ENCODE results near the gene SAMD13. TPM values are rescaled to one million over a fixed set of nuclear protein-coding genes. Genes with fewer than 3 reads are reported as not detected.

The SAMD13 gene
- total RNA-seq, 2 experiments from 2014 or later = not detected

DNA sequence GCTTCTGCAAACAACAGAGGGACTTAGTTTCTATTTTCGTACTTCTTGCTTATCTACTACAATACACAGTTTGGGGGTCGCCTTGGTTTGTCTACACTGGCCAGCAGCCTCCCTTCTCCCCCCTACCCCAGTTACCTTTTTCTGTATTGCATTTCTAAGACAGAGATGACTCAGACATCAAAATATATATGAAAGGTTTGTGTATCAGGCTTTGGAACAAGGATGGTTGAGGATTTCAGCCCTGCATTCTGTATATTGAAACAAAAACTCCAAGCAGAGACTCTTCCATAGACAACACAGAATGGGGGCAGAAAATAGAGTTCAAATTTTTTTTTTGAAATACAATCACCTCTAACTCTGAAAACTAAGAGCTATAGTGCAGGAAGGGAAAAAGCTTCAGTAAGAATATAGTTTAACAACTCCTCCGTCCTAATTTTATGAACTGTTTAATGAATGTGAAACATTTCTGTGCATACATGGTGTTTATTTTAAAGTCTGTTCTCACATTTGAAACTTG is 1.9 kb downstream of the SAMD13 start:
- Mint-ChIP-seq H3K4me1 (ENCODE audit: low read depth) (peaks cover 43% of the 10 kb centered on the region), H3K9me3 (peaks cover 5% of the 10 kb centered on the region), H3K27ac (peak overlapping the region; percentile 63), H3K27me3 (peaks cover 8% of the 10 kb centered on the region), H3K36me3 (ENCODE audit: low read depth) (no peaks in the 10 kb centered on the region), H3K4me3 (peak overlapping the region; percentile 84)
- TF ChIP-seq, protein P1, sequence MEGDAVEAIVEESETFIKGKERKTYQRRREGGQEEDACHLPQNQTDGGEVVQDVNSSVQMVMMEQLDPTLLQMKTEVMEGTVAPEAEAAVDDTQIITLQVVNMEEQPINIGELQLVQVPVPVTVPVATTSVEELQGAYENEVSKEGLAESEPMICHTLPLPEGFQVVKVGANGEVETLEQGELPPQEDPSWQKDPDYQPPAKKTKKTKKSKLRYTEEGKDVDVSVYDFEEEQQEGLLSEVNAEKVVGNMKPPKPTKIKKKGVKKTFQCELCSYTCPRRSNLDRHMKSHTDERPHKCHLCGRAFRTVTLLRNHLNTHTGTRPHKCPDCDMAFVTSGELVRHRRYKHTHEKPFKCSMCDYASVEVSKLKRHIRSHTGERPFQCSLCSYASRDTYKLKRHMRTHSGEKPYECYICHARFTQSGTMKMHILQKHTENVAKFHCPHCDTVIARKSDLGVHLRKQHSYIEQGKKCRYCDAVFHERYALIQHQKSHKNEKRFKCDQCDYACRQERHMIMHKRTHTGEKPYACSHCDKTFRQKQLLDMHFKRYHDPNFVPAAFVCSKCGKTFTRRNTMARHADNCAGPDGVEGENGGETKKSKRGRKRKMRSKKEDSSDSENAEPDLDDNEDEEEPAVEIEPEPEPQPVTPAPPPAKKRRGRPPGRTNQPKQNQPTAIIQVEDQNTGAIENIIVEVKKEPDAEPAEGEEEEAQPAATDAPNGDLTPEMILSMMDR (IDR thresholded peaks at IDR 0.05) = no peak
- peak overlapping the region; percentile 21 for H3K4me3 ChIP-seq (ENCODE audit: low read length)
- ChIA-PET POLR2A (interaction anchor here (0.7 to 1.5 kb wide), 5 partner anchors 130 to 225 kb away, joined by 3 to 6 read pairs (median 4); partner anchors contain the start of gene PRKACB), CTCF (interaction anchor here (1.1 kb wide), 1 partner anchor 67 kb away, joined by 4 read pairs; no protein-coding TSS in a partner anchor)
- peaks cover 16% of the 10 kb centered on the region for H3K4me1 ChIP-seq (ENCODE audit: insufficient read depth, low read length)
- peaks cover 0 to 3% of the 10 kb centered on the region in 2 experiments for H3K9me3 ChIP-seq (ENCODE audit: control insufficient read depth in 1 of 2, insufficient read depth in 1 of 2, low read length in 2 of 2)
- H3K36me3 ChIP-seq (ENCODE audit: insufficient read depth, low read length) = no peaks in the 10 kb centered on the region
- DNase-seq (peak in 1 of 14 experiments; percentile 3), ATAC-seq (ENCODE audit: poor library complexity) (no peak)
- intact Hi-C loops (cut with DNase I, micrococcal nuclease) = loop anchor here (2.0 to 10.0 kb wide), 3 partner anchors 127 to 156 kb away; no protein-coding TSS in a partner anchor
- peaks cover 0 to 5% of the 10 kb centered on the region in 2 experiments for H3K27me3 ChIP-seq (ENCODE audit: control insufficient read depth in 1 of 2, insufficient read depth in 2 of 2, low read length in 2 of 2)
- H3K27ac ChIP-seq (ENCODE audit: low read depth in 1 of 2, low read length in 2 of 2) = no peak overlapping the region

DNA sequence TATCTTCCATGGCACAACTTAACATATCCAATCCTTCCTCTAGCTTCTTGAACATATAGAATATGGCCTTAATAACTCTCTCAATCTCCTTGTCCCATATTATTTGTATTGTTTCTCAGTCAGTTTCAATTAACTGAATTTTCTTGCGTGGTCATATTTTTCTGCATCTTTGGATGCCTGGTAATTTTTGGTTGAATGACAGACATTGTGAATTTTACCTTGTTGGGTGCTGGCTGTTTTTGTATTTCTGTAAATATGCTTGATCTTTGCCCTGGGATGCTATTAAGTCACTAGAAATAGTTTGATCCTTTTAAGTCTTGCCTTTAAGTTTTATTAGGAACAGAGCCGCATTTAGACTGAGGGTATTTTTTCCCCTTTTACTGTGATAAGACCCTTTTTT is 5.9 kb downstream of the SAMD13 start:
- ChIA-PET POLR2A (no interaction called here), CTCF (no interaction called here)
- TF ChIP-seq, protein P1 (IDR thresholded peaks at IDR 0.05) = no peak
- ATAC-seq (ENCODE audit: poor library complexity) = no peak
- Mint-ChIP-seq H3K36me3 (ENCODE audit: low read depth) (no peaks in the 10 kb centered on the region), H3K4me3 (no peak overlapping the region), H3K27ac (no peak overlapping the region), H3K4me1 (ENCODE audit: low read depth) (peaks cover 13% of the 10 kb centered on the region), H3K27me3 (peaks cover 4% of the 10 kb centered on the region), H3K9me3 (peaks cover 5% of the 10 kb centered on the region)
- no peaks in the 10 kb centered on the region for H3K27me3 ChIP-seq (ENCODE audit: control insufficient read depth in 1 of 2, insufficient read depth in 2 of 2, low read length in 2 of 2)
- H3K27ac ChIP-seq (ENCODE audit: low read depth in 1 of 2, low read length in 2 of 2) = no peak overlapping the region
- H3K4me1 ChIP-seq (ENCODE audit: insufficient read depth, low read length) = peaks cover 5% of the 10 kb centered on the region
- no peak overlapping the region for H3K4me3 ChIP-seq (ENCODE audit: low read length)
- DNase-seq = no peak
- H3K9me3 ChIP-seq (ENCODE audit: control insufficient read depth in 1 of 2, insufficient read depth in 1 of 2, low read length in 2 of 2) = peaks cover 0 to 3% of the 10 kb centered on the region in 2 experiments
- intact Hi-C loops (cut with DNase I, micrococcal nuclease) = loop anchor here in 1 of 2 experiments (10.0 kb wide), 1 partner anchor 127 kb away; no protein-coding TSS in a partner anchor
- no peaks in the 10 kb centered on the region for H3K36me3 ChIP-seq (ENCODE audit: insufficient read depth, low read length)

DNA sequence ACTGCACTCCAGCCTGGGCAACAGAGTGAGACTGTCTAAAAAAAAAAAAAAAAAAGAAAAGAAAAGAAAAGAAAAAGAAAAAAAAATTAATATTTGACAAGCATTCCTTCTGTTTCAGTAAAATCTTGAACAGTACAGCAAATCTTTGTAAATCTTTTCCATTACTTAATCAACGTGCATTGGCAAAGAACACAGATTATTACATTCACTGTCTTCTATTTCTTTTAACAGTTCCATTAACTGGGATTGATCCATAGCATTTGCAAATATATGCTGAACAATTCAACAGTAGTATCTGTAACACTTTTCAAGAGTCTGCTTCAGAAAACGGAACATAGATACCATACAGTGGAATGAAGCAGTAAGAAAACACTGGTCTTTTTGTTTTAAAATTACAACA is 9.8 kb downstream of the SAMD13 start:
- no peaks in the 10 kb centered on the region for H3K36me3 Mint-ChIP-seq (ENCODE audit: low read depth)
- H3K27ac ChIP-seq (ENCODE audit: low read depth in 1 of 2, low read length in 2 of 2) = no peak overlapping the region
- H3K4me3 Mint-ChIP-seq = no peak overlapping the region
- ATAC-seq (ENCODE audit: poor library complexity) (no peak), DNase-seq (no peak)
- H3K27ac Mint-ChIP-seq = no peak overlapping the region
- ChIA-PET CTCF (interaction anchor here (1.1 kb wide), 1 partner anchor 9 kb away, joined by 4 read pairs; no protein-coding TSS in a partner anchor), POLR2A (interaction anchor here (1.3 kb wide), 1 partner anchor 10 kb away, joined by 3 read pairs; the partner anchor contains the start of gene SAMD13)
- H3K9me3 ChIP-seq (ENCODE audit: control insufficient read depth in 1 of 2, insufficient read depth in 1 of 2, low read length in 2 of 2) = peaks cover 0 to 3% of the 10 kb centered on the region in 2 experiments
- peaks cover 9% of the 10 kb centered on the region for H3K27me3 Mint-ChIP-seq
- no peaks in the 10 kb centered on the region for H3K4me1 Mint-ChIP-seq (ENCODE audit: low read depth)
- intact Hi-C loops (cut with DNase I, micrococcal nuclease) = no loop called here
- no peaks in the 10 kb centered on the region for H3K4me1 ChIP-seq (ENCODE audit: insufficient read depth, low read length)
- peaks cover 5% of the 10 kb centered on the region for H3K9me3 Mint-ChIP-seq
- no peaks in the 10 kb centered on the region for H3K27me3 ChIP-seq (ENCODE audit: control insufficient read depth in 1 of 2, insufficient read depth in 2 of 2, low read length in 2 of 2)
- no peaks in the 10 kb centered on the region for H3K36me3 ChIP-seq (ENCODE audit: insufficient read depth, low read length)
- TF ChIP-seq, protein P1 (IDR thresholded peaks at IDR 0.05) = no peak
- no peak overlapping the region for H3K4me3 ChIP-seq (ENCODE audit: low read length)
